Right hindlimb (tissue), 1 donor: ENCODE data around the gene IKZF3.

Experiments
- DNase-seq: peaks from one replicate; pipeline ENCODE4 v3.0.0-alpha.2; 2018

The IKZF3 gene

DNA sequence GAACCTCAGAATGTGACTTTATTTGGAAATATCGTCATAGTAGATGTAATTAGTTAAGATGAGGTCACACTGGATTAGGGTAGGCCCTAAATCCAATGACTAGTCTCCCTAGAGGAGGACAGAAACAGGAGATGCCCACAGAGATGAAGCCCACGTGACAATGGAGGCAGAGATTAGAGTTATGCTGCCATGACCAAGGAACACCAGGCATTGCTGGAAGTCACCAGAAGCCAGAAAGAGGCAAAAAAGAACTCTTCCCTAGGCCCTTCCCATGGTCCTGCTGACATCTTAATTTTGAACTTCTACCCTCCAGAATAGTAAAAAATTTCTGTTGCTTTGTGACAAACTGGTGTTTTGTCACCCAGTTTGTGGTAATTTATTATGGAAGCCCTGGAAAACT lies 49.6 kb downstream of the IKZF3 start:
- no peak for DNase-seq

- DNase-seq = no peak
Measured at GRCh38 chr17:39813631-39814030, 50.5 kb downstream of the IKZF3 start.

DNA sequence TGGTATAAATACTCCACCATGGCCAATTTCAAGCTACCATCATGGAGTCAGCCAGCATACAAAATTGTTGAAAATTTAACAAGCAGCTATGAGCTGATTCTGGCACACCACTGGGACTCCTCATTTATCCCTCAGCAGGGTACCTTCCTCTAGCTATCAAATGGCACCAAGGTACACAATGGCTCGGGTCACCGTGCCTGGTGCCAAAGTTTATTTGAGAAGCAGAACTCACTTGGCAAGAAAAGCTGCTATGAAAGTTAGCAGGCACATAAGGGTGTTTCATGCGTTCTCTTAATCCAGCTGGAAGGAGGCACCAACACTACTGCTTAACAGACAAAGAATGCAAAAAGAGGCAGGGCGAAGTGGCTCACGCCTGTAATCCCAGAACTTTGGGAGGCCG lies 51.6 kb downstream of the IKZF3 start:
- no peak for DNase-seq

- DNase-seq = no peak
Measured at GRCh38 chr17:39810939-39811728, 53.0 kb downstream of the IKZF3 start.

DNA sequence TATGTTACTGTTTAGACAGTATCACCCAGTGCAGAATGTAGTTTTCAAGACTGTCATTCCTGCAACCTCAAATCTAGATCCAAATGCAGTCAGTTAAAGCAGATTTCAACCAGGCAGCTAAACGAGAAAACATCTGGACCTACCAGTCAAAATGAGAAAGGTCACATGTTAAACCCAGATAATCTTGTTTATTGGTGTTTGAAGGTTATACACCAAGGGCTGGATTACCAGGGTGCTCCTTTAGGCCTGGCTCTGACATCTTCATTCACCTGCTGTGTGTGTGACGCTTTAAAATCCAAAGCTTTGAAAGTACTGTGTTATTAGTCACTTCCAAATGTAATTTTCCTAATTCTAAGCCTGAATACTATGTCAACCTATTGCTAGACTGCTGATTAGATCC lies 54.9 kb downstream of the IKZF3 start:
- DNase-seq = no peak

GRCh38 chr17:39808409-39808997 lies 55.6 kb downstream of the IKZF3 start:
- no peak for DNase-seq

DNA sequence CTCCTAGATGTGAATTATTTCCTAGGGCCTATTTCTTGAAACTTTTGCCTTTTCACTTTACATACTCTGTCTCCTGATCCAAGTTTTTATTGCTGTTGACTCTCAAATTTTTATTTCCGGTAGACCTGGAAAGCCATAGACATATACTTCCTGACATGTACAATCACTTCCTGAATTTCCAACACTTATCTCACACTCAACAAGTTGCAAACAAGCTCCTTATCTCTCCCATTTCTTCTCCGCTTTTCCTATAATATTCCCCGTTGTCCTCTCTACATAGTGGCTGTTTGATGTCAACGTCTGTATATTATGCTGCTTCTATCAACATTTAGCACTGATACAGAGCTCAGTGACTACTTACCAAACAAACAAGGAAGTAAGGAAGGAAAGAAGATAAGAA lies 59.3 kb downstream of the IKZF3 start:
- no peak for DNase-seq

DNA sequence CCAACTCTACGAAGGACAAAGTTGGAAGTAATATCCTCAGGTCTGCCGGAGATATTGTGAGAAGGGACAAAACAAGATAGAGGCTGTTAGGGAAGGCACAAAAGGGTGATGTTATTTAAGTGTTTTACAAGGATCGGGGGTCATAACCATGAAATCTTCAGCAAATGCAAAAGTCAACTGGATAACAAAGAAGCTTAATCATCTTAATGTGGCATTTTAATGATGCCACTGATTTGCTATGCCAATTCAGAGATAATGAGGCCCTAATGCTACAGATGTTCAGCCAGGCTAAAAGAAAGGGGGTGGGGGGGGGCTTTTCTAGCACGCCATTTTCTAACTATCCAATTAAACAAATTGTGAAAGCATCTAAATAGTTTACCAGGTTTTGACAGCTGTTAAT lies 63.1 kb downstream of the IKZF3 start:
- DNase-seq = no peak

- DNase-seq = no peak
Measured at GRCh38 chr17:39800540-39800939, 63.6 kb downstream of the IKZF3 start.

GRCh38 chr17:39799395-39799794 lies 64.7 kb downstream of the IKZF3 start:
- no peak for DNase-seq

DNA sequence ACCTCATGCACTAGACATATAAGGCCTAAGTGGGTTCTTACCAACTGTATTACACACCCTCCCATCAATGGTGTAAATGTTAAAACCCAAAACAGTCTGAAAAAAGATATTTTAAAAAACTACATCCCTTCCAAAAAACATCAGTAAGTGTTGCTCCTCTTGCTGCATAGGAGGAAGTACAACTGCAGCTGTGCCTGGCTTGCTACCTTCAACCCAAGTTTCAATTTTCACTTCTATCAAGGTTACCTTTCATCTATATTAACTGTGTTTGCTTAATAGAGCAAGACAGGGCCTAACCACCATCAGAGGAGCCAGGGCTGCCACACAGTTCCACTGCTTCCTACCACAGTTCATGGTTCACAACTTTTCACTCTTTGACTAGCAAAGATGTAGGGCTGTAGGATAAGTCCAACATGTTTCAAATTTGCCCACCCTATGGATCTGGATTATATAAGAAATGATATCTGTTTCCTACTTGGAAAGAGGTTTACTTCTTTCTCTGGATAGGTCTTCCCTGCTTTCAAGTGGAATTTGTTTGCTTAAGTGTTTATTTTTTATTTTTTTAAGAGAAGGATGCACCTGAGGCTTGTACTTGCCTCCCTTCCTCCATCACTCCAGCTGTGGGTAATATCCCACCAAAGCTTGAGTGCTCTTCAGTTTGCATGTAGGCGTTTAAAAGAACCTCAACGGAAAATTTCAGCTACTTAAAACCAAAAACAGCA lies 69.7 kb downstream of the IKZF3 start:
- DNase-seq = no peak

GRCh38 chr17:39793301-39793872 lies 70.7 kb downstream of the IKZF3 start:
- DNase-seq = no peak

DNA sequence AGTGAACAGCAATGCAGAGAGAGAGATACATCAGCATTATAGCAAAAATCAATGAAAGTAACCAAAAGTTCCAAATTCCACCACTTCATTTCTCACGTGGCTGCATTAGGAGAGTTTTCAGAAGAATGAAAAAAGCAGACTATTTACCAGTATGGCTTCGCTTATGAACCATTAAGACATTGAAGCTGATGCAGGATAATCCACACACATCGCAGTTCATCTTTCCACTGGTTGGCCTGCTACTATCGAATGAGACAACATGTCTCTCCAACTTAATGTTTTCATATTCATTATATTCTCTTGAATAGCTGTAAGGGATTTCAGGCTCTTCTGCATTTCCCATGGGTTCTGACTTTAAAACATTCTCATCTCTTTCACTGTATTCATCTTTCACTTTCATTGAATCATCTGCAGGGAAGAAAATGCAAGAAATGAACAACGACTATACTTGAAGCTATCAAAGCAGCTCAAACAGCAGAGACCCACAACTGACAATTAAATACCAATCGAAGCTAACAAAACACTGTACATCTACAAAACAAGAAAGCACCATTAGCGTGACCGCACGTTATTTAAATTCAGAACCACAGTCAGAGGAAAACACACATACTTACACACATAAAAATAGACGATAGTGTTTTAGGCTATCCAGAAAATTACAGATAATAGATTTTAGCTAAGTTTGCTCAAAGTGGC lies 71.4 kb downstream of the IKZF3 start:
- DNase-seq = no peak

DNA sequence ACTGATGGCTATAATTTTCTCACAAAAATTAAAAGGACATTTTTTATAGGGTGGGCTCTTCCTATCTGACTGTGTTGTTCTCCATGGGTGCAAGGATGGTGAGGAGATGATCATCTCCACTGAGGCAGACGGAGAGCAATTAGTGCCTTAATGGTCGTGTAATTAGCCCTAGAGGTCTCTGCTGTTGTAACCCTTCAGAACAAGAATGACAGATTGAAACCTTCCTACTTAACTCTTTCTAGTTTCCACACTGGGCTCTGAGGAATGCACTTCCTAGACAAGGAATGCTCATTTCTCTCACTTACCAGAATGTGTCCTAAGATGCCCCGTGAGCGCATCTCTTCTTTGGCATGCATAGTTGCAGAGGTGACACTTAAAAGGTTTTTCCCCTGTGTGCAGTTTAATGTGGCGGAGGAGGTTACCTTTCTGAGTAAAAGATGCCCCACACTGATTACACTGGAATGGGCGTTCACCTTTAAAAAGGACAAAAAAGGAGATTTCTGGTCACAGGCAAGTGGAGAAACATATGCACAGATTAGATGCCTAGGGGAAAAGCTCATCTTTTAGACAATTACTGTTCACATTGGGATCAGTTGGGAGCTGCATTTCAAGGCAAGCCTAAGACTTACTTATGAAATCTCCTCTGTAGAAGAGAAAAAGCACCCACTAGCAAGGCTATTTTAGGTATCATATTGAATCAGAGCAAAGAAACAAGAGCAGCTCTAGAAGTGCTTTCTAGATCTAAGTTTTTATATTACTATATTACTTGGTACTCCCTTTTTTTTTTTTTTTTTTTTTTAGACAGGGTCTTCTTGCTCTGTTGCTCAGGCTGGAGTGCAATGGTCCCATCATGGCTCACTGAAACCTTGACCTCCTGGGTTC lies 72.8 kb downstream of the IKZF3 start:
- DNase-seq = no peak

GRCh38 chr17:39787743-39788484 lies 76.2 kb downstream of the IKZF3 start:
- DNase-seq = no peak

DNA sequence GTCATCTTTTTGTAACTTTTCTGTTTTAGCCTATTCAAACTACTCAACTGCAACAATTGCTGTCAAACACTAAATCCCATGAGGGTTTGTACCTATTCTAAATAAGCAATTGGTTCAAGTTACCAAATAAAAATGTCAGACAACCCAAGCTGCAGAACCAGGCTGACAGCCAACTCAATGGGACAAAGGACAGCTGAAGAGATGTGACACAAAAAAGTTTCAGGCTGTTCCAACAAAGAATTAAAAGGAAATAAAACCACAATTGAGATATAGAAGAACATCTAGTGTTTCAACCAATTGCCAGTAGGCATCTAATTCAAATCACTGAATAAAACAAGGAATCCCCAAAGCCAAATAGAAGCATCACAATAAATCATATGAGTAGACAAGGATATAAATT lies 77.1 kb downstream of the IKZF3 start:
- DNase-seq = no peak

GRCh38 chr17:39782980-39783379 lies 81.1 kb downstream of the IKZF3 start:
- DNase-seq = no peak

DNA sequence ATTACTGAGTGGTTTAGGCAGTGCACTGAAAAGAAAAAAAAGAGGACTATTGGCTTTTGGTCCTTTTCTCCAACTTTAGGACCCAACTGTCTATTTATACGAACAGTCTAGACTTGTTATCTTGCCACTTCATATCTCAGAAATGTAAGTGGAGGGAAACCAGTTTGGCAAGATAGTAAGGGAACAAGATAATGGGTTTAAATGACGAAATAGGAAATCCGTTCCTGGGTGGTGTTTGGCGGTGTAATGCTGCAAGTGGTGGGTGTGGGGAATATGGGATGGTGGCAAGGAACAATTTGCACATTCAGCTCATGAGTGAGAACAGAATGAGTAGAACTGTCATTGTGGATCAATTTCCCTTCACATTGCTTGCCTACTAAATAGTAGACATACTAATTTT lies 81.6 kb downstream of the IKZF3 start:
- no peak for DNase-seq

DNA sequence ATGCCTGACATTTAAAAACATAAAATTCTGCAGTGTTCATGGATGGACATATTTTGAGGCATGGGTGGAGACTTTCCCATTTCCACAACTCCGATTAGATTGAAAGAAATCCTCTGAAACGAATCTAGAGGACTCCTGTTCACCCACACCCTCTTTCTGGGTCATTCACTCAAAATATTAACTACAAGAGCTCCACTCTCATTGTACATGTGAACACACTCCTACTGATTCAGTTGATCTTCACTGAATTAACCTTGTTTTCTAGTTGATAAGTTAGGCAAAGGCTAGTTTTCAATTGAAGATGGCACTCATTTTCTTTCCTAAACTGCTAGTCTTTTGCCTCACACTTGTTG lies 82.3 kb downstream of the IKZF3 start:
- no peak for DNase-seq

DNA sequence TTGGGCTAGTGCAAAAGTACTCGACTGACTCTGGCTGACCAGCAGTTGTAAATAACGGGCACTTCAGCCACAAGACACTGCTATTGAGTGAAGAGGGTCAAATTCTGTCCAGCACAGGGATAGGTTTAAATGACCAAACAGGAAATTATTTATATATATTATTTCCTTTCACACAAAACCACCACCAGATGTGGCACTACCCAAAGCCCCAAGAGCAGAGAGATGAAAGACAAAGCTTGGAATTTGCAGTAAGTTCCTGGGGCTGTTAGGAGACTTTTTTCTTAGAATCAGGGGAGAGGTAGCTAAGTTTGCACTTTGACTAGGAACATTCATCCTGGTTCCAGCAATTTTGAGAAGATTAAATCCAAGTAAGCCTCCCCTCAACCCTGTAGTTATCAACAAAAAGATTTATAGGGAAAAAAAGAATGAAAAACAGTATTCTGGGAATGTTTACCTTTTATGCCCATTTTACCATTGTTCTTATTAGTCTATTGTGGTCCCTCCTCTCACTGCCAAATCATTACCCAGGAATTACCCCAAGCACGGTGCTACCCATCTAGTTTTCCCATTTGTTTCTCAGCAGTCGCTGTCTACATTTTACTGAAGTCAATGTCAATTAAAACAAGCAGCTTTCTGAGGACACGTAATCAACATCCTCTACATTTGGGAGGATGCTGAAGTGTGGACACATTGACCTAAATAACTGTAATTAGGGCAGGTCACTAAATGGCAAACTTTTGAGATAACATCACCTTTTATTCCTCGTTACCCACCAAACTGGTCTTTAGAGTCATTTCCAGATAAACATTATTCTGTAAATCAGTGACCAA lies 82.9 kb downstream of the IKZF3 start:
- no peak for DNase-seq
